GM19238 (cell line): ENCODE measurements around the gene FRYL.
"Not testable (repeated sequence)": the region's sequence is repeated elsewhere in the genome, so short reads cannot be mapped to it uniquely, and the experiment has no call there.

Source experiments
- DNase-seq: peaks from one replicate; pipeline ENCODE4 v3.0.0; 2011; ENCODE audit warnings: low spot score; ENCODE audit not compliant: insufficient read length

Gene FRYL

GRCh38 chr4:48786549-48786948 is 6.5 kb upstream of the FRYL start:
- no peak for DNase-seq

GRCh38 chr4:48785302-48785701 is 5.2 kb upstream of the FRYL start:
- DNase-seq = no peak

- no peak for DNase-seq
Measured at GRCh38 chr4:48781968-48782367, 1.9 kb upstream of the FRYL start.

- DNase-seq = no peak
Measured at GRCh38 chr4:48780865-48781214, 761 bp upstream of the FRYL start.

GRCh38 chr4:48779095-48779997 is 733 bp downstream of the FRYL start:
- peak; percentile 54 for DNase-seq

- no peak for DNase-seq
Measured at GRCh38 chr4:48778431-48779094, 1.5 kb downstream of the FRYL start.

GRCh38 chr4:48777739-48778138 is 2.3 kb downstream of the FRYL start:
- DNase-seq = no peak

- no peak for DNase-seq
Measured at GRCh38 chr4:48774760-48775710, 5.0 kb downstream of the FRYL start.

- DNase-seq = no peak
Measured at GRCh38 chr4:48772556-48772955, 7.5 kb downstream of the FRYL start.

- DNase-seq = no peak
Measured at GRCh38 chr4:48767055-48767929, 12.8 kb downstream of the FRYL start.

GRCh38 chr4:48766131-48766792 is 13.8 kb downstream of the FRYL start:
- no peak for DNase-seq

GRCh38 chr4:48762408-48762807 is 17.7 kb downstream of the FRYL start:
- no peak for DNase-seq

GRCh38 chr4:48761286-48761685 is 18.8 kb downstream of the FRYL start:
- DNase-seq = no peak

- not testable (repeated sequence) for DNase-seq
Measured at GRCh38 chr4:48758703-48759102, 21.4 kb downstream of the FRYL start.

GRCh38 chr4:48756689-48757220 is 23.3 kb downstream of the FRYL start:
- DNase-seq = no peak

GRCh38 chr4:48755281-48755680 is 24.8 kb downstream of the FRYL start:
- DNase-seq = no peak

- DNase-seq = no peak
Measured at GRCh38 chr4:48753159-48753558, 26.9 kb downstream of the FRYL start.

GRCh38 chr4:48752726-48753125 is 27.4 kb downstream of the FRYL start:
- no peak for DNase-seq

- DNase-seq = no peak
Measured at GRCh38 chr4:48752246-48752645, 27.8 kb downstream of the FRYL start.
